GM19099 (cell line): ENCODE measurements around the gene RNF115.

Source experiments
- POLR2A ChIP-seq: IDR thresholded peaks from 3 replicates; pipeline ENCODE4 v1.6.1; 2011; ENCODE audit warnings: low read depth; ENCODE audit not compliant: insufficient read length; ENCODE audit errors: extremely low read depth

Gene RNF115

DNA sequence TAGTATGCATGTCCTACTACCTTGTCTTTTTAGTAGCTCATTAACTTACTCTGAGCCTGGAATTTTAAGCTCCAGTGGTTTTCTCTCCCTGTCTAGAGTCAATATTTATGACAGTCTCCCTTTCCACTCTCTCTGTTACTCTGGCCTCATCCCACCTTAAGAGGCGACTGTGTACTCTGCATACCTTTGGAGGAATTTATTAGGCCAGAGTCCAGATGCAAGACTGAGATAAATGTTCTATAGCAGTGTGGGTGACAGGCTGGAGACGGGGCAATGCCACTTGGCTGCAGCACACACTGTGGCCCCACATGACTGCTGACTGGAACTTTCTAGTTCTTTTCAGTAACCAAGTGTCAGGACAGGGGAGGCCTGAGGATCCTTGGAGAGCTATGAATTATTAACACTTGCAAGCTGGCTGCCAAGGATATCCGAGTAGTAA is 112.7 kb downstream of the RNF115 start:
- TF ChIP-seq POLR2A = no peak

DNA sequence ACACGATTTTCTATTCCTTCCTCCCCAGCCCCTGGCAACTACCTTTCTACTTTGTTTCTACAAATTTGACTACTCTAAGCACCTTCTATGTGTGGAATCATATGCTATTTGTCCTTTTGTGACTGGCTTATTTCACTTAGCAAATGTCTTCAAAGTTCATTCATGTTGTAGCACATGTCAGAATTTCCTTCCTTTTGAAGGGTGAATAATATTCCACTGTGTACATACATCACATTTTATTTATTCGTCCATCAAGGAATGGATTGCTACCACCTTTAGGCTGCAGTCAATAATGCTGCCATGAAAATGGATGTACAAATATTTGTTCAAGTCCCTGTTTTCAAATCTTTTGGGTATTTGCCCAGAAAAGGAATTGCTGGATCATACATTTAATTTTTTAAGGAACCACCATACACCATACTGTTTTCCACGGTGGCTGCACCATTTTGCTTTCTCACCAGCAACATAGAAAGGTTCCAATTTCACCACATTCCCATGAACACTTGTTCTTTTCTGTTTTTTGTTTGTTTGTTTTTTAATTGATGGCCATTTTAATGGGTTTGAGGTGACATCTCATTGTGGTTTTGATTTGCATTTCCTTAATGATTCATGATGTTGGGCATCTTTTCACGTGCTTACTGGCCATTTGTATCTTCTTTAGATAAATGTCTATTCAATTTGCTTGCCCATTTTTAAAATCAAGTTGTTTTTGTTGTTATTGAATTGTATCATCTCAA is 113.4 kb downstream of the RNF115 start:
- no peak for TF ChIP-seq POLR2A

DNA sequence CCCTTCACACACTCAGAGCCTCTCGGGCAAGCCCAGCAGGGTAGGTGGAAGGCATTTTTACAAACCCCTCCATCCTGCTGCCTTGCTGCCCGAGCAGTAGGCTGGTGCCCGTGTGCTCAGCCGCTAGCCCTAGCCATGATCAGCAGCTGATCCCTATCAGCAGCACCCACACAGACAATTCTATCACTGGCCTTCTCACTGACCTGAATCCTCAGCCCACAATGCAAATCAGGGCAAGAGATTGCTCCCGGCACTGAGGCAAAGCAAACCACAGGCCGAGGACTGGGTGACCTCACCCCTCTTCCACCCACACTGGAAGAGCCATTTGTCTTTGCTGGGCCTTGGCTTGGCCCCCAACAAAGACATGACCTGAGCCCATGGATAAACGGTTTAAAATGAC is 115.8 kb downstream of the RNF115 start:
- no peak for TF ChIP-seq POLR2A

DNA sequence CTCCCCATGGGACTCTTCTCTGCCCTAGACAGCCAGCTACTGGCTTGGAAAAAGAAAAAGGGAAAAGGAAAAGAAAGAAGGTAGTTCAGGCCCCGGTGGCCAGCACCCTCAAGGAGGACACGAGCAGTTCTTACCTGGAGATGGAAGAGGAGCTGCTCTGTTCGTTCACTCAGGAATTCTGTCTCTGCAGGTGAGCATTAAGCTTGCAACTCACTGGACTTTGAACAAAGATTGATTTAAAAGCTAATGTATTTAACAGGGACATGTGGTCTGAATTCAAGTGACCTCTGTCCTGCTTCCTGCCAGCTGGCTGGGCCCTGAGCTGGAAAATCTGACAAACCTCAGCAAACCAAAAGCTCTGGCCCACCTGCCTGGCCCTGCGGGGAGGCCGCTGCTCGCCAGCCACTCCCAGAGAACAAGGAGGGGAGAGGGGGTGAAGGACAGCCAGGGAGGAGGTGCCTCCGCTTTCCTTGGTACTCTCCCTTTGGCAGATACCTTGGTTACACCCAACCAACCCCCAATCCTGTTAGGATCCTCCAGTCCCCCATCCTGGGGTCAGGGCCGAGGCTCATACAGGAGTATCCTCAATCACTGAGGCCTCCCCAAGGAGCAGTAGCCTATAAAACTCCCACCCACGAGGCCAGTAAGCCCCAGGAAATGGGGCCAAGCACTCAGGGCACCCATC is 116.6 kb downstream of the RNF115 start, which contains the start of gene PDZK1:
TSS of gene PDZK1 (minus strand) at position 186 of the 685 bp plus-strand sequence. CDS start 19,347 bp downstream, outside the sequence.
- no peak for TF ChIP-seq POLR2A

DNA sequence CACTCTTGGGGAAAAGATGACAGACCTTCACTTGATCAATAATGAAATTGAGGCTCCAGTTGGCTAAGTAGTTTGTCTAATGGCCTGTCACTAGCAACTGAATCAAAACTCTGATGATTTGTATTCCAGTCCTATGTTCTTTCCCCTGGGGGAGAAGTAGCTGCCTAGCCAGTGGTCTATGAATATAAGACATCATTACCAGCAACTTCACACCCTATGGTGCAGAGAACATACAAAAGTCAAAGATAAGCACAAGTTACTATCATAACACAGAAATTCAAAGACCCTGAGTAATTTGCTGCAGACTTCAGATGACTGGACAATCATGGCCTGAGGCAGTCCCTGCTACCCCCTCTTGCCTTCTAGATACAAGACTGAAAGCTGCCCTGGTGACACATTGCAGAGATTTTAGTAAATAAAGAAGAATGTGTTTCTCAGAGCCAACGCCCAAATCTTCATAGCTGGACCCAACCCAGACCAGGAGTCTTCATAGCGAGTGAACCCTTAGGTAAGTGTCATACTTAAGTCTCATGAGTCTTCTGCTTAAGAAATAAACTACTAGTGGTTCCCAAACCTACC is 117.7 kb downstream of the RNF115 start:
- no peak for TF ChIP-seq POLR2A

DNA sequence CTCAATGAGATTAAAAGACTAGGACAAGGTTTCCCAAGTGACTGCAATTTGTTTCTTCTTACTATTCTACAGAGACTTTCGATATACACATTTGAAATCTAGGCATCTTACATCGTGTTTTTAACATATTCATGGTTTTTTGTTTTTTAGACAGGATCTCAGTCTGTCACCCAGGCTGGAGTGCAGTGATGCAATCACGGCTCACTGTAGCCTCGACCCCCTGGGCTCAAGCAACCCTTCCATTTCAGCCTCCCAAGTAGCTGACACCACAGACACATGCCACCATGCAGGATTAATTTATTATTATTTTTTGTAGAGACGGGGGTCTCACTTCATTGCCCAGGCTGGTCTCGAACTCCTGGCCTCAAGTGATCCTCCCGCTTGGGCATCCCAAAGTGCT is 118.3 kb downstream of the RNF115 start:
- TF ChIP-seq POLR2A = no peak

DNA sequence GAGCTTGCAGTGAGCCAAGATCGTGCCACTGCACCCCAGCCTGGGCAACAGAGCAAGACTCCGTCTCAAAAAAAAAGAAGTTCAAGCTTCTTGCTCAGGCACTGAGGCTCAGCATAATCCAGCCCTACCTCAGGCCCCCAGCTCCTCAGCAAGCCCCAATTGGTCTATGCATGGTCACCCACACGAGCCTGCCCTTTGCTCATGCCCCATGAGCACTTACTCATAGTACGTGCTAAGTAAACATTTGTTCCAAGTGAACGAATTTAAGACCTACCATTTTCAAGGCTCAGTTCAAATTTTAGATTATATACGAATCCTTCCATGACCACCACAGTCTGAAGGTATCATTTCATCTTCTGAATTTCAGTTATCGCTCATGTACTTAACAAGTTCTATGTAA is 121.1 kb downstream of the RNF115 start:
- TF ChIP-seq POLR2A = no peak

DNA sequence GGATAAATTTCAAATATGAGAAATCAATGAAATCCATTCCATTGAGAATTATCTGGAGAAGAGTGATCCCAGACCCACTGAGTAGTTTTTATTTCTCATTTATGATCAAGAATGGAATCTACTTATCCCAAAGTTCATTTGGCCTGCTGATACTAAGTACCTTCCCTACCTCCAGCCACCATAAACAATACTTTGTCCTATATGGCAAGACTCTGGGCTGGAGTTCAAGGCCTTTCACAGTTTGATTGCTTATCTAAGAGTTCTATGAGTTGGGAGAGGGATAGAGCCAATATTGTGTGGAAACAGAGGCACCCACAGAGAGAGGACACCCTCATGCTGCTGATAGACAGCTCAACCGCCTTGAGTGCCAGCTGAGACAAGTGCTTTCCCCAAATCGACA is 121.8 kb downstream of the RNF115 start:
- TF ChIP-seq POLR2A = no peak

DNA sequence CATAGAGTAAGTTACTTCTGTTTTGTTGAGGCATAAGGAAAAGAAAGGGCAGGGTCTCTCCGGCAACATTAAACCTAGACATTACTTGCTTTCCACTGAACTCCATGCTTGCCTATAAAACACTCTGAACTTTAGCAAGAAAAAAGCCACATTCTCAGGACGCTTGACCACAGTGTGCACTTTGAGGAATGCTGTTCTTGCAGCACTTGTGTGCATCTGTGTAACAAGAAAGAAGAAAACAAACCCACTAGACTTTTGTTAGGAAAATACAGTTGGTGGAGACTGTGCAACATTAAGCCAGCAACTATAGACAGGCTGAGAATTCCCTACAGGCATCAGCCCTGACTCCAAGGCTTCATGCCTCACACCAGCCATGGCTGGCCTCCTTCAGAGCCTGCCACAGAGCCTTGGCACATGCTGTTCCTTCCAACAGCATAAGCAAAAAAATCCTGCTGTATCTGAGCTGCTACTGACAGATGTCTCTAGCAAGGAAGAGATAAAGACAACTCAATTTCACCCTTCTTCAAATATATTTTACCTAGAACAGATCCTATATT is 122.5 kb downstream of the RNF115 start:
- TF ChIP-seq POLR2A = no peak

DNA sequence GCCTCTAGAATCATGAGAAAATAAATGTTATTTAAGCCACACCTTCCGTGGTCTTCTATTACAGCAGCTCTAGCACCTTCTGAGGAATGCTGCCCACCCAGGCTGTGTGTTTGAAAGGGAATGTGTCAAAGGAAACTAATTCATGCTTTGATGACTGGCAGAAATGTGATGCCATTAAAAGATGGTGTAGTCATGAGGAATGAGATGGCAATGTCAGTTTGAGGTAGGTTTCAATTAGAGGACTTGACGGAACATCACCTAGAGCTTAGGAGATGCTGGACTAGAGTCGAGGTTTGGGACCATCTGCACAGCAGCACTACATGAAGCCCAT is 127.3 kb downstream of the RNF115 start:
- TF ChIP-seq POLR2A = no peak

DNA sequence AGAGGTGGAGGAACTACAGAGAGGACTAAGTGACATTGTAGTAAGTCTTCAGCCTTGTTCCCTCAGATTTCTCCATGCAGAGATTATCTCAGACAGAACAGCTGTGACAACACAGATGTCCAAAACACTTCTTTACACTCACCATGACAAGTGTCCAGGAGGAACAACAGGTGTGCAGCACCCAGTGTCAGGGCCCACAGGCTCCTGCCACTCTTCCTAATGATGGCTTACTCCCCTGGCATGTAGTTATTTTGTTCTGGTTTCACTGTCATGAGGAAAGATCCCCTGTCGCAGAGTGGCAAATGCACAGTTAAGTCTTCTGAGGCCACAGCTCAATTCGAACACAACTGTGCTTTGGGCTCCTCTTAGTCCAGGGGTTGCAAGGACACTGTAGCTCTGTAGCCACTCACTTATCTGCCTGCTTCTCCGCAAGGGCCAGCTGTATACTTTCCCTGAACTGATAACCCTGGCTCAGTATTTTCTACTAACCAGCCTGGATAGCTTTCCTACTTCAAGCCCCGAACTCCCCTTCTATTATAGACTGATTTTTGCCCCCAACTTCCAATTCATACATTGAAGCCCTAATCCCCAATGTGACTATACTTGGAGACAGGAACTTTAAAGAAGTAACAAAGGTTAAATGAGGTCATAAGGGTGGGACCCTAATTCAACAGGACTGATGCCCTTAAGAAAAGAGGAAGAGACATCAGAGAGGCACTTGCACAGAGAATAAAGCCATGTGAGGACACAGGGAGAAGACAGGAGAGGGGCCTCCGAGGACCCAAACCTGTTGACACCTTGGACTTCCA is 127.9 kb downstream of the RNF115 start:
- no peak for TF ChIP-seq POLR2A

DNA sequence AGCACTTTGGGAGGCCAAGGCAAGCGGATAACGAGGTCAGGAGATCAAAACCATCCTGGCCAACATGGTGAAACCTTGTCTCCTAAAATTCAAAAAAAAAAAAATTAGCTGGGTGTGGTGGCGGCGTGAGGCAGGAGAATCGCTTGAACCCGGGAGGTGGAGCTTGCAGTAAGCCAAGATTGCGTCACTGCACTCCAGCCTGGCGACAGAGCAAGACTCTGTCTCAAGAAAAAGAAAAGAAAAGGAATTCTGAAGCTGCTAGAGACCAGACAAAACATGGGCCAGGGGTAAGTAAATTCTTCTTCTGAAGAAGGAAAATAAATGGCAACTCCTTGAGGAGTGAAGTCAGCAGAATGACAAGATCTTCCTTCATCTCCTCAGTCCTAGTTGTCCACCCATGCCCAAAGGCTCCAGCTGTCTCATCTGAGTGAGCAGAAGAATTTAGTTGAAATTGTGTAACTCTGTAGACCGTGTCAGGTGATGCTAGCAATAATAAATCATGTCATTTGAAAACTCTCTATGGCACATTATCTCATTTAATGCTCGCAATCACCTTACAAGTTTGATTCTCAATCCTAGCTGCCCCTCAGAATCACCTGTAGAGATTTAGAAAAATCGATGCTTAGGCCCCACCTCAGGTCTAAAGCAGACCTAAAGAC is 131.0 kb downstream of the RNF115 start:
- no peak for TF ChIP-seq POLR2A

DNA sequence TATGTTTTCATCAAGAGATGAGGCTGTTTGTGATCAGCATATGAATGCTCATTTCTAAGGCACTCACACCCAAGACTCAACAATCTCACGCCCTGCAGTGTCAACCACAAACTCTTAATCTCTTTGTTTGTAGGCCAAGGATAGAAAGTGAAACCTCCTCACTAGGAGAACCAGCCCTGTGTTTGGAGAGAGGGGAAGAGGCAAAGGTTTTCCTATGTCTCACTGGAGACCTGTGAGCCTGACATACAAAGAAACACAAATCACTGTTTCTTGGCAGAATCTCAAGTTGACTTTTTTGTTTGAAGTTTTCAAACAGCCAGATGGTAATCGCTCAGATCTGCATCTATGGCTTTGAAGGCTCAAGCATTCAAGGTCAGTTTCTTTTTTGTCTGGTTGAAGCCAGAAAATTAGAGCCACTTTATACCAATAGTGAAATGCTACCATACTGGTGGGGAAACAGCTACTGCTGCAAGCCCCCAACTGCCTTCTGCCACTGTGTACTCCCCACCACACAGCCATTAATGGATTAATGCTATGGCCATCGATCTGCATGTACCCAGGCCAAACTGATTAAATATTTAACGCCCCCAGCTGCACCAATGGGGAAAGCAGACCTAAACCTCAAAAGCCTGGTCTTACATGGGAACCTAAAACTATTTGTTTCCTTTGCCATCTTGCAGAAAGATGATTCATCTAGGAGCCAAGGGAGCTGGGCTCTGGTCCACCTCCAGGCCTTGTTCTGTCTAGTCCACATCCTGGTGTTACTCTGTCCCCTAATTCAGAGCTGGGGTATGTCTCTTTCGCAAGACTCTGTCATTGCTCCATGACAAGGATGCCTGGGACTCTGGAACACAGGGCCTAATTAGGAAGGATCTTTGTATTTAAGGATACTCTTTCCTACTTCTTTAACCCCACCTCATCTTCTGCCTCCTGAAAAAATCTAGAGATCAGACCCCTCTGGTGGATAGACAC is 133.0 kb downstream of the RNF115 start:
- TF ChIP-seq POLR2A = no peak
